ENCODE measurements around the gene BPIFB3.
"Not testable (repeated sequence)": the region's sequence is repeated elsewhere in the genome, so short reads cannot be mapped to it uniquely, and the experiment has no call there.

The BPIFB3 gene

GRCh38 chr20:33122297-33122696 is 68.6 kb downstream of the BPIFB3 start:
- not testable (repeated sequence) for DNase-seq (ENCODE audit: low spot score)

Measured in pons (tissue), 1 donor.